ENCODE measurements around the gene CNKSR3.

GRCh38 chr6:154506108-154506507 is 4.4 kb downstream of the CNKSR3 start:
- no peak for TF ChIP-seq CTCF (IDR thresholded peaks at IDR 0.05)
- no peak for TF ChIP-seq POLR2A (IDR thresholded peaks at IDR 0.05)
- TF ChIP-seq EP300 (IDR thresholded peaks at IDR 0.05) = no peak
